GM19043 (cell line): Measurements from ENCODE around the gene COX6A2.

Experiments used
- ATAC-seq: cut with Tn5 transposase; IDR thresholded peaks from one replicate; pipeline ENCODE4 v1.9.1; 2021; ENCODE audit warnings: low read depth; ENCODE audit not compliant: unreplicated experiment

COX6A2 gene

DNA sequence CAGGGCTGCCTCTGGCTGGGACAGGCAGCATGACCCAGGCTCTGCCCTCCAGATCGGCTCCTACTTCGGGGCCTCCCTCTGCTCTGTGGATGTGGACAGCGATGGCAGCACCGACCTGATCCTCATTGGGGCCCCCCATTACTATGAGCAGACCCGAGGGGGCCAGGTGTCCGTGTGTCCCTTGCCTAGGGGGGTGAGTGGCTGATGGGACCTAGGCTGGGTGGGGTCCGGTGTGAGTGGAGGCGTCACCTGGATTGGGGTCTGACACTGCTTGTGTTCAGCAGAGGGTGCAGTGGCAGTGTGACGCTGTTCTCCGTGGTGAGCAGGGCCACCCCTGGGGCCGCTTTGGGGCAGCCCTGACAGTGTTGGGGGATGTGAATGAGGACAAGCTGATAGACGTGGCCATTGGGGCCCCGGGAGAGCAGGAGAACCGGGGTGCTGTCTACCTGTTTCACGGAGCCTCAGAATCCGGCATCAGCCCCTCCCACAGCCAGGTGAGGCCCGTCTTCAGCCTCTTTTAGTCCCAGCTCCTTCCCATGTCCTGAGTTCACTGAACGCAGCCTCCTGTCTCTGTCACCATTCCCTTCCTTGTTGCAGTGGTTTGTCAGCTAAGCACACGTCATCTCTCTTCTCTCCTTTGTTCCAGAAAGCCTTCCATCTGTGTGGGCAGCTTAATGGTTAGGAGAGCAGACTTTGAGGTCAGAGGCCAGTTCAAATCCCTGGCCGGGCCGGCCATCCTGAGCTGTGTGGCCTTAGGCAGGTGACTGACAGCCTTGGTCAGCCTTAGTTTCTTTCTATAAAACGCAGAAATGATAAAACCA is 16.9 kb downstream of the COX6A2 start:
- ATAC-seq = no peak

DNA sequence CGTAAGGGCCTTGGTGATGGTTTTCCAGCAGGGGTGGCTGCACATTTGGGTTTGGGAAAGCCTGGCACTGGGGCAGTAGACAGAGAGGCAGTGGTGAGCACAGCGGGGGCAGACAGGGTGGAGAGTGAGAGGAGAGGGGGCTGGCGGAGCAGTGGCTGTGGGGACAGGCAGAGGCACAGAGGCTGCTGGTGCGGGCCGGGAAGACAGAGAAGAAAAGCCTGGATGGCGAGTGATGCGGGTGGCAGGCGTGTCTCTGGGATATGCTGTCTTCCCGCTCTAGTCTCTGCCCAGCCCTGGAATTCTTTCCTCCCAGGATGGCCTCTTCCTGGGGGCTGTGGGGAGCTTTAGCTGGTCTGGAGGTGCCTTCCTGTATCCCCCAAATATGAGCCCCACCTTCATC is 18.1 kb downstream of the COX6A2 start:
- no peak for ATAC-seq

DNA sequence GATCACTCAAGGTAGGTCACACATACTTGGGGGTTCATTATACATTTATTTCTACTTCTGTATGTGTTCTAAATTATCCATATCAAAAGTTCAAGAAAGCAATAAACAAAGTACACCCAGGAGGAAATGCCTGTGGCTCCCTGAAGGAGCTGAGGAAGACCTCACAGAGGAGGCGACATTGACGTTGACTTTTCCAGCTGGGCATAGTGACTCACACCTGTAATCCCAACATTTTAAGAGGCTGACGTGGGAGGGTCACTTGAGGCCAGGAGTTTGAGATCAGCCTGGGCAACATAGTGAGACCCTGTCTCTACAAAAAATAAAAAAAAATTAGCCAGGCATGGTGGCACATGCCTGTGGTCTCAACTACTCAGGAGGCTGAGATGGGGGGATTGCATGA is 18.7 kb downstream of the COX6A2 start:
- no peak for ATAC-seq

DNA sequence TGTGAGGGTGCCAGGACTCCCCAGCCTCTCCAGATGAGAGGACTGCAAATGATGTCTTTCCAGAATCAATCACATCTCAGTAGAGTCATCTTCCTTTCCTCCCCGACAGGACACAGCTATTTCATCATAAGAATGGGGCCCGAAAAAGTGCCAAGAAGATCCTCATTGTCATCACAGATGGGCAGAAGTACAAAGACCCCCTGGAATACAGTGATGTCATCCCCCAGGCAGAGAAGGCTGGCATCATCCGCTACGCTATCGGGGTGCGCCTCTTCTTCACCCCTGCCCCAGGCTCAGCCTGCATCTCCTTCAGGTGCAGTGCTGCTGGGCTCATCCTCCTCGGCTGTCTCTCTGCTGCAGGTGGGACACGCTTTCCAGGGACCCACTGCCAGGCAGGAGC is 20.8 kb downstream of the COX6A2 start:
- no peak for ATAC-seq

DNA sequence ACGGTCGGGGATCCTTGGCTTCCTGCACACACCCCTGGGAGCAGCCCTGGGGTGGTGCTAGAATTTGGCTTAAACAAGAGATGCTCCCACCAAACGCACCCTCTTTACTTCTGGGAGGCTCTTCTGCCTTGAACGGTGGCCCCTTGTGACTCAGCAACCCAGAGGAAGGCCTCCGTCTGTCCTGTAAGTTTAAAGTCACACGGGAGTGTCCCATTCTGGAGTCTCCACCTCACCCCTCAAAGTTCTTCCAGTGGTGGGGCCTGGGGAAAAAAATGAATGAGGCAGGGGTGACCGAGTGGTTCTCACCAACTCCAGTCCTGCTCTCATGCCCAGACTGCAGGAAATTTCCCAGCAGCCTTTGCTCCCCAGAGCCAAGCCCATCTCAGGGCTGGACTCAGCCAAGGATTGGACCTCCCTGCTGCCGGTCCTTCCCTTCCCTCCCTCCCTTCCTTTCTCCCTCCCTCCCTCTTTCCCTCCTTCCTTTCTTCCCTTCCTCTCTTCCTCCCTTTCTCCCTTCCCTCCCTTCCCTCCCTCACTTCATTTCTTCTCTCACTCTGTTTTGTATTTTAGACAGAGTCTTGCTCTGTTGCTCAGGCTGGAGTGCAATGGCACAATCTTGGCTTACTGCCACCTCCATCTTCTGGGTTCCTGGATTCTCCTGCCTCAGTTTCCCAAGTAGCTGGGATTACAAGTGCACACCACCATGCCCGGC is 23.7 kb downstream of the COX6A2 start:
- no peak for ATAC-seq

DNA sequence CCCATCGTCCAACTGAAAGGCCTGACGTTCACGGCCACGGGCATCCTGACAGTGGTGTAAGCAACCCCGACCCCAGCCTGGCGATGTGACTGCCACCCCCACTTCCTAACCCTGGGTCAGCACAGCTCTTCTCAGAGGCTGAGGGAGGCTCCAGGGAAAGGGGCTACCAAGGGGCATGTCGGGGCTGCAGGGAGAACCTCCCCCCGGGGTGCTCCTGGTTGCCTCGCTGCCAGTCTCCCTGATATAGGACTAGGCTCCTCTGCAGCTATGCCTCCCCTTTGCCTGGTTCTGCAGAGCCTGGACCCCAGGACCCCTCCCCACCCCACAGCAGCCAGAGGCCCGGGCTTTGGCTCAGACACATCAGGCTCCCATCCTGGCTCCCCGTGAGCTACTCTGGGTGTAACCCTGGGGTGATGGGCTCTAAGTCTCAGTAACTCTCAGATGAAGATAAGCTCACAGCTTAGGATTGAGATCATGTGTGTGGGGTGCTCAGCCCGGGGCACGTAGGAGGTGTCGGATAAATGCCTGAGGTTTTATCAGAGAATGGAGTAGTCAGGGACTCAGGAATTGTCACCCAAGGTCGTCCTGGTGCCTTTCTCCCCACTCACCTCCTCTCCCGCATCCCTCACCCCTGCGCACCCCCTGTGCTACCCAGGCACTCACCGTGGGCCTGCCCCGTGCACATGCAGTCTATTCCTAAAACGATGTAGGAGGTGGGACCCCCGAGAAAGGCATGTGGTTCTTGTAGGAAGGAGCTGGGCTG is 24.4 kb downstream of the COX6A2 start:
- no peak for ATAC-seq

DNA sequence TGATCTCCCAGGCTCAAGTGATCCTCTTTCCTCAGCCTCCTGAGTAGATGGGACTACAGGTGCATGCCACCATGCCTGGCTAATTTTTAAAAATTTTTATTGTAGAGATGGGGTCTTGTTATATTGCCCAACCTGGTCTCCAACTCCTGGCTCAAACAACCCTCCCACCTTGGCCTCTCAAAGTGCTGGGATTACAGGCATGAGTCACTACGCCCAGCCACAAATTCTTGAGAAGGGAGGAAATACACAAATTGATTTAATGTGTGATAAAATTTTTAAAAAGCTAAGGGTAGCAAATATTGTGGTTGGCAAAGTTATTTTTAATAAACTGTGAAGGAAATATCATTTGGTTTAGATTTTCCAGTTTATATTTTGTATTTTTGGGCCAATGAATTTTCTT is 25.5 kb downstream of the COX6A2 start:
- no peak for ATAC-seq

DNA sequence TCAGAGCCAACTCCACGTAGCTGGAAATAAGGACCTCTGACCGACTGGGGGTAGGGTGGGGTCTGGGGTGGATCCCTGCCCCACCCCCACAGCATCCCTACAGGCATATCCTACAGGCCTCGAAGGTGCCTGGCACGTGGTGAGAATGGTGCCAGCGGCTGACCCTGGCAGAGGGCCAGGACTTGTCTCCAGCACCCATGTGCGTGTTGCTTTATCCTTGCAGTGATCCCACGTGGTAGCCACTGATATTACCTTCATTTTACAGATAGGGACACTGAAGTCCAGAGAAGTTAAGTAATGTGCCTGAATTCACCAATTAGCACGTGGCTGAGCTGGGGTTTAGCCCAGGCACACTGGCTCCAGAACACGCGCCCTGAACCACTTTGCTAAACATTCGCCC is 26.7 kb downstream of the COX6A2 start:
- no peak for ATAC-seq

DNA sequence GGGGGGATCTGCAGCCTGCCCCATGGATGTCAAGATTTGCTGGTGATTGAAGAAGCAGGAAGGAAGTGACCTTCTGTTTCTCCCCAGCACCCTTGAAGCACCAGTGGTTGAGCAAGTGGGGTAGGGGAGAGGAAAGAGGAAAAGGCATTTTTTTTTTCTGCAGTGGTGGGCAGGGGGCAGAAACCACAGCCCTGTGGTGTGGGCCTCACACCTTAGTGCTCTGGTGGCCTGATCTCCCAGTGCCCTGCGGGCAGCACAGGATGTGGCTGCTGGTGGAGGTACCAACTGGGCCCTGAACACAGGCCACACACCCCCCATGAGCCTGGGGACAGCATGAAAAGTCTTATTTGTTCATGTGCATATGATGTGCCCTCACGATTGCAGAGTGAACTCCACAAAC is 28.0 kb downstream of the COX6A2 start:
- ATAC-seq = no peak

DNA sequence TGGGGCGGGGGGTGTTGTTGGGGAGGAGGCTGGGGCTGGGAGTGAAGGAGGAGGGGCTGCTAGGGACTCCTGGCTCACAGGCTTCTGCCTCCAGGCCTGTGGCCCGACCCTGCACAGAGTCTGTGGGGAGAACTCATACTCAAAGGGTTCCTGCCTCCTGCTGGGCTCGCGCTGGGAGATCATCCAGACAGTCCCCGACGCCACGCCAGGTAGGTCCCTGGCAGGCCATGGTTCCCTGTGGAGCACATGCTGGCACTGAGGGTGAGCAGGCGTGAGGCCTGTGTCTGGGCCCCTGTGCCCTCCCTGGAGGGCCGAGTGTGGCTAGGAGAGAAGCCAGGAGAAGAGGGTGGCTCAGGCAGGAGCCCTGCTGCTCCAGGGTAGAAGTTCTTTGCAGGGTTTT is 30.5 kb downstream of the COX6A2 start:
- ATAC-seq = no peak

DNA sequence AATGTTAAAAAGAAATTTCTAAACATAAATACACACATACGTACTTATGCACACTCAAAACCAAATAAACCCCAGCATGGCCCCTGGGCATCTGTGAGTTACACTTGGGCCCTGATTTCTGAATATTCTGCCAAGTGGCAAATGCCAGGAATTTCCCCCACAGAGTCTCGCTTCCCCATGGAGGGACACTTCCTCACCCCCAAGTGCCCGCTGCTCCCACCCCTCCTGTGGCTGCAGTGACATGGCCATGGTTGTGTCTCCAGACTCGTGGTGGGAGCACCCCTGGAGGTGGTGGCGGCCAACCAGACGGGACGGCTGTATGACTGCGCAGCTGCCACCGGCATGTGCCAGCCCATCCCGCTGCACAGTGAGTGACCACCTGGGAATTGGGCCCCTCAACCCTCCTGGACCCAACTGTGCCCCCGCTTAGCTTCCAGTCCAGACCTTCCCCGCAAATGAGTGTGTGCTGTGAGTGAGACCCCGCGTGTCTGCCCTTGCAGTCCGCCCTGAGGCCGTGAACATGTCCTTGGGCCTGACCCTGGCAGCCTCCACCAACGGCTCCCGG is 31.0 kb downstream of the COX6A2 start:
- ATAC-seq = no peak

DNA sequence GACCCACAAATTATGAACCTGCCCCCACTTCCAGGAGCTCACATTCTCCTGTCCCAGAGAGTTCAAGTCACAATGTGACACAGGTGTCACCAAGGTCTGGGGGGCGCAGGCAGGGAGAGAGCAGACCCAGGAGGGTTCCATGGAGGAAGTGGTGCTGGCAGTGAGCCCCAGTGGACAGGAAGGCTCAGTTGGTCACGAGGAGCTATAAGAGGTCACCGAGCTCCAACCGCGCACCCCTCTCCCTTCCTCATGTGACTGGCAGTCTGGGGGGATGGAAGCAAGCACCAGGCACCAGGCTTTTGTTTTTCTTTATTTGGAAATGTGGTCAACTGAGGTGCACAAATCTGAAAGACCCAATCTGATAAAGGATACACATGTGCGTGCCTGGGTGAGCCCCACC is 32.5 kb downstream of the COX6A2 start:
- no peak for ATAC-seq

DNA sequence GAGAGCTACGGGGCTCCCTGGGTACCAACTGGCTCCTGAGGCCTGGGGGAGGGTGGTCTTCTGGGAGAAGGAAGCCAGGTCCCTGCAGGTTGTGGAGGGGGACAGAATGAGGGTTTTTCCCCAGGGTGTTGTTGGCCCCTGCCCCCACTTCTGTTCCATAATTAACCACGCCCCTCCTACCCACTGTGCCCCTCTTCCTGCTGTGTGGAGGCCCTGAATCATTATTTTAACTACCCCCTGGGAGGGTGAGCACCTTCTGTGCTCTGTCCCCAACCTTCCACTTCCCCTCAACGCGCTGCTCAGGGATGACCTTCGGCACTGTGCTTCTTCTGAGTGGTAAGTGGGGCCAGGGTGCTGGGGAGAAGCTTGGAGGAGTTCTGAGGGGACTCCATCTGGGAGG is 35.1 kb downstream of the COX6A2 start, which contains the start of gene ITGAD:
Gene ITGAD, plus strand, starts transcription at position 280 of the 400 bp plus-strand sequence. Its CDS starts 26 bp downstream, at position 306.
- no peak for ATAC-seq

DNA sequence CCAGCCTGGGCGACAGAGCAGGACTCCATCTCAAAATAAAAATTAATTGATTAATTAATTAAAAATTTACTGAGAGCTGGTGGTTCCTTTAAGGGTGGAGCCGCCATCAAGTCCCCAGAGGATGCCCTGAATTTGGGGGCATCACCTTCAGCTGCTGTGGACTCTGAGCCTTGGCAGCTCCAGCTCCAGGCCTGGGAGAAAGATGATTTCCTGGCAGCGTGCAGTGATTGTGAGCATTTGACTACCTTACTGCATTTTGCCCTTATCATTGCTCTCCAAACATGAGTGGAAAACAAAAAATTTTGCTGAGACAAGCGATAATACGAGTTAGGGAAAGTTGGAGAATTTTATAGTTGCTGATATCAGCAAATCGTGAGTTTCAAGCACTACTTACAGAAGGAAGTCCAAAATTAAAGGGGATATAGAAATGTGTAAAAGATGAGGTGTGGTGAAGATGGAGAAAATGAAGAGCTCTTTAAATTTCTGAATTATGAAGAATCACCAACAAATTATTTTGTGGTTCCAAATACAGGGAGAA is 37.6 kb downstream of the COX6A2 start:
- ATAC-seq = no peak

DNA sequence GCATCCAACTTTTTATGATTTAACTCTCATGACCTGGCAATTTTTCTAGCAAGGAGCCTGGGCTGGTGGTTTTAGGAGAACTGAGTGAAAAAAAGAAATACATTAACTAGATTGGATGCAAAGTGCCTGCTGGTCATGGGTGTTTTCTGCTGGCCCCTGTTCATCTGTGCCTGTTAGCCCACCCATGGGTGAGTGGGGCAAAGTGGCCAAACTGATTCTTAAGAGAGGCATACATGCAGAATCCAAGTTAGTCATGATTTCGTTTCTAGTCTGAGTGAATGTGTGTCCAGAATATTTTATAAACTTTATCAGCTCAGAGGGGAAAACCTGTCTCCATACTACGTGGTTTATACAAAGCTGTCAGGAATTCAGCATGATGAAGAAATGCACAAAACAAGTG is 39.6 kb downstream of the COX6A2 start:
- no peak for ATAC-seq

DNA sequence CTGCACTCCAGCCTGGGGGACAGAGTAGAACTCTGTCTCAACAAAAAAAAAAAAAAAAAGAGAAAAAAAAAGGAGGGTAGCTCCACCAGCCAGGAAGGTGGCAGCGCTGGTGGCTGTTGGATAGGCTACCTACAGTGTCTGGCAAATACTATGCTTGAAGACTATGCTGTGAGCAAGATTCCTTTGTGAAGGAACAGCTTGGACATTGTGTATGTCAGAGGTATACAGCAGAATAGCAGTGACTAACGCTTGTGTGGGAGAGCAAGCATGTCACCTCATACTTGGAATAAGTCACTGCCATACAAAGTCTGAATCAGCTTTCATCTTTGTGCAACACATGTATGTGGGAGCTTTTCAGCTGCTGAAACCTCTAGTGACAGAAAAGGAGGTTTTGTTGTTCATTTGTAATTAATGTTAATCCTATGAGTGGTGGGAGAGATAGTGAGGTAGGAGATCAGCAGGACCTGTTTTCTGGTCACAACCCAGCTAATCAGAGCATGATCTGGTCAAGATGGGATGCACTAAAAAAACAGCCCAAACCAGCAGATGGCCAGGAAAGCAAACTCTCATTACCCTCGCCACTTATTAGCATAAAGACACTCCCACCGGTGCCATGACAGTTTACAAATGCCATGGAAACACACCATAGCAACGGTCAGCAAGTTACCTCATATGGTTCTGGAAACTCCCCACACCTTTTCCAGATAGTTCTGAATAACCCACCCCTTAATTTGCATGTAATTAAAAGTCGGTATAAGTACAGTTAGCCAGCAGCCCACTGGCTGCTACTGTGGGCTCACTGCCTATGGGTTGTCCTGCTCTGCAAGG is 41.8 kb downstream of the COX6A2 start:
- no peak for ATAC-seq

DNA sequence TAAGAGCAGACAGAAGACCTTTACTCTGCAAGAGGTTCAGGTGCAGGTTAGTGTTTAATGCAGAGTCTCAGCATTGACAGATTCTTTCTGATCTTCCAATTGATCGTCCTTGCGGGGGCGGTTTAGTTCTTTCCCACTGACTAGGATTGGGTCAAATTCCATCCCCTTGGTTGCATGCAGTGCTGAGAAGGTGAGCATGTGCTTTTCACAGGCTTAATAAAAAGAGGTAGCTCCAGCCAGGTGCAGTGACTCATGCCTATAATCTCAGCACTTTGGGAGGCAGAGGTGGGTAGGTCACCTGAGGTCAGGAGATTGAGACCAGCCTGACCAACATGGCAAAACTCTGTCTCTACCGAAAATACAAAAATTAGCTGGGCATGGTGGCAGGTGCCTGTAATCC is 42.5 kb downstream of the COX6A2 start:
- no peak for ATAC-seq

DNA sequence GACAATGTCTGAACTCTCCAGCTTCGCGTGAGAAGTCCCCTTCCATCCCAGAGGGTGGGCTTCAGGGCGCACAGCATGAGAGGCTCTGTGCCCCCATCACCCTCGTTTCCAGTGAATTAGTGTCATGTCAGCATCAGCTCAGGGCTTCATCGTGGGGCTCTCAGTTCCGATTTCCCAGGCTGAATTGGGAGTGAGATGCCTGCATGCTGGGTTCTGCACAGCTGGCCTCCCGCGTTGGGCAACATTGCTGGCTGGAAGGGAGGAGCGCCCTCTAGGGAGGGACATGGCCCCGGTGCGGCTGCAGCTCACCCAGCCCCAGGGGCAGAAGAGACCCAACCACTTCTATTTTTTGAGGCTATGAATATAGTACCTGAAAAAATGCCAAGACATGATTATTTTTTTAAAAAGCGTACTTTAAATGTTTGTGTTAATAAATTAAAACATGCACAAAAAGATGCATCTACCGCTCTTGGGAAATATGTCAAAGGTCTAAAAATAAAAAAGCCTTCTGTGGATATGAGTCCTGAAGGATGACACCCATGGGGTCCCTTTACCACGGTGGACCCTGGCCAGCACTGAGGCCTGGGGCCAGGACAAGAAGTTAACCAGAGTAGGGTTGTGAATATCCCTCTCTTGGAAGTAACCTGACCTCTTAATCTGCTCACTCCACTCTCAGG is 45.5 kb downstream of the COX6A2 start:
- ATAC-seq = no peak

DNA sequence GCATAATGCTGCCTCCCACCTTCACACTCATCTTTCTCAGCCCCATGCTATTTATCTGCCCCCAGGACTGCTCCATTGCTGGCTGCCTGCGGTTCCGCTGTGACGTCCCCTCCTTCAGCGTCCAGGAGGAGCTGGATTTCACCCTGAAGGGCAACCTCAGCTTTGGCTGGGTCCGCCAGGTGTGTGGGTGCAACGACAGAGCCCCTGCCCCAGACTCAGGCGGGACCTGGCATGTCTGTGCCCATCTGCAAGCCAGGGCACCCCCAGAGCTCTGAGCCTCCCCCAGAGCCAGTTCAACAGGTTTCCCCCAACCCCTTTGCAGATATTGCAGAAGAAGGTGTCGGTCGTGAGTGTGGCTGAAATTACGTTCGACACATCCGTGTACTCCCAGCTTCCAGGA is 48.0 kb downstream of the COX6A2 start:
- no peak for ATAC-seq
